ENCODE measurements around the gene AMPD2. TPM values are rescaled to one million over a fixed set of nuclear protein-coding genes. Genes with fewer than 3 reads are reported as not detected.
"Not testable (repeated sequence)": the region's sequence is repeated elsewhere in the genome, so short reads cannot be mapped to it uniquely, and the experiment has no call there.

Gene AMPD2
- total RNA-seq, 2 donors from 2014 or later: 55.7 to 69.3 TPM

- H3K27me3 Mint-ChIP-seq (ENCODE audit: insufficient read depth): no peaks in the 10 kb centered on the region
- 93 to 100% methylated on average over 3 of the region's 3 CpGs for WGBS, 2 experiments (ENCODE audit: insufficient coverage in 1 of 2, insufficient read length in 1 of 2)
These were observed 57.8 kb downstream of the AMPD2 start for GRCh38 chr1:109677459-109677858.

GRCh38 chr1:109678637-109679036 is 59.0 kb downstream of the AMPD2 start:
- not testable (repeated sequence) for H3K9me3 Mint-ChIP-seq; H3K4me1 Mint-ChIP-seq; H3K9me3 ChIP-seq (ENCODE audit: control insufficient read depth, low read length); H3K27ac Mint-ChIP-seq; H3K36me3 ChIP-seq (ENCODE audit: control insufficient read depth, insufficient read depth, low read length); H3K27me3 Mint-ChIP-seq (ENCODE audit: insufficient read depth); H3K36me3 Mint-ChIP-seq (ENCODE audit: low read depth); DNase-seq; H3K4me3 Mint-ChIP-seq; H3K9ac ChIP-seq (ENCODE audit: extremely low read depth, low read length, poor library complexity, severe bottlenecking); H3K4me3 ChIP-seq (ENCODE audit: low read length); H3K27ac ChIP-seq (ENCODE audit: low read depth, low read length); H3K27me3 ChIP-seq (ENCODE audit: control insufficient read depth, insufficient read depth, low read length, poor library complexity, severe bottlenecking); H3K4me1 ChIP-seq (ENCODE audit: control insufficient read depth, insufficient read depth, low read length)
- 81% methylated on average over 2 of the region's 2 CpGs; no CpG with 5 or more reads in 1 of the 2 experiments for WGBS, 2 experiments (ENCODE audit: insufficient coverage in 1 of 2, insufficient read length in 1 of 2)

More at GRCh38 chr1:109677459-109677858, 57.8 kb downstream of the AMPD2 start:
- TF ChIP-seq CTCF (conservative IDR thresholded peaks at IDR 0.05): no peak
- H3K9ac ChIP-seq (ENCODE audit: extremely low read depth, low read length, poor library complexity, severe bottlenecking): no peak overlapping the region
- Mint-ChIP-seq H3K27ac (no peak overlapping the region), H3K9me3 (no peaks in the 10 kb centered on the region), H3K4me3 (no peak overlapping the region), H3K4me1 (no peaks in the 10 kb centered on the region), H3K36me3 (ENCODE audit: low read depth) (peaks cover 4% of the 10 kb centered on the region)
- DNase-seq: no peak
- H3K27me3 ChIP-seq (ENCODE audit: control insufficient read depth, insufficient read depth, low read length, poor library complexity, severe bottlenecking): no peaks in the 10 kb centered on the region
- no peaks in the 10 kb centered on the region for H3K4me1 ChIP-seq (ENCODE audit: control insufficient read depth, insufficient read depth, low read length)
- no peaks in the 10 kb centered on the region for H3K9me3 ChIP-seq (ENCODE audit: control insufficient read depth, low read length)
- H3K27ac ChIP-seq (ENCODE audit: low read depth, low read length): no peak overlapping the region
- no peaks in the 10 kb centered on the region for H3K36me3 ChIP-seq (ENCODE audit: control insufficient read depth, insufficient read depth, low read length)
- H3K4me3 ChIP-seq (ENCODE audit: low read length): no peak overlapping the region

Other genes with a start within 250 kb of the AMPD2 start
- gene SORT1, start 221.9 kb upstream of the AMPD2 start, total RNA-seq: 10 to 100 TPM; 44.9 to 46.2 TPM
- gene PSMA5, start 193.4 kb upstream of the AMPD2 start, total RNA-seq: 100 to 1,000 TPM; 117 to 122 TPM
- under 1 TPM in 1 of 2 donors, not detected in 1; 0.64 TPM for gene SYPL2, start 153.3 kb upstream of the AMPD2 start, total RNA-seq
- 1 to 10 TPM; 5.1 to 6.1 TPM for gene ATXN7L2, start 135.9 kb upstream of the AMPD2 start, total RNA-seq
- 1 to 10 TPM; 4.8 to 6.5 TPM for gene CYB561D1, start 125.7 kb upstream of the AMPD2 start, total RNA-seq
- 1 to 10 TPM; 2.4 to 2.7 TPM for gene AMIGO1, start 110.1 kb upstream of the AMPD2 start, total RNA-seq
- under 1 TPM in 1 of 2 donors, not detected in 1; 0.93 TPM for gene GPR61, start 80.0 kb upstream of the AMPD2 start, total RNA-seq
- gene GNAI3, start 71.2 kb upstream of the AMPD2 start, total RNA-seq: 10 to 100 TPM; 10.1 to 10.9 TPM
- not detected for gene GNAT2, start 221 bp upstream of the AMPD2 start, total RNA-seq
- gene GSTM4, start 36.3 kb downstream of the AMPD2 start, total RNA-seq: 10 to 100 TPM; 20.1 to 28.5 TPM
- gene GSTM2, start 48.2 kb downstream of the AMPD2 start, total RNA-seq: 10 to 100 TPM; 18.4 to 30.3 TPM
- gene GSTM1, start 68.0 kb downstream of the AMPD2 start, total RNA-seq: 10 to 100 TPM; 23.0 to 65.6 TPM
- under 1 TPM; 0.13 to 0.70 TPM for gene GSTM5, start 92.4 kb downstream of the AMPD2 start, total RNA-seq
- gene GSTM3, start 121.2 kb downstream of the AMPD2 start, total RNA-seq: 10 to 100 TPM in 1 of 2 donors, 1 to 10 TPM in 1; 5.5 to 10.3 TPM
- gene EPS8L3, start 144.1 kb downstream of the AMPD2 start, total RNA-seq: not detected